Measurements from ENCODE around the gene RNASE1.
"Not testable (repeated sequence)": the region's sequence is repeated elsewhere in the genome, so short reads cannot be mapped to it uniquely, and the experiment has no call there.

Gene RNASE1

GRCh38 chr14:20769421-20769820, 33.2 kb downstream of the RNASE1 start:
- DNase-seq: no peak

GRCh38 chr14:20768593-20768892, 34.1 kb downstream of the RNASE1 start:
- DNase-seq: no peak

- DNase-seq: no peak
Observed at GRCh38 chr14:20760950-20761349, 41.7 kb downstream of the RNASE1 start.

- DNase-seq: not testable (repeated sequence)
Observed at GRCh38 chr14:20759465-20759864, 43.2 kb downstream of the RNASE1 start.

GRCh38 chr14:20757965-20758364, 44.7 kb downstream of the RNASE1 start:
- no peak for DNase-seq

GRCh38 chr14:20755037-20755436, 47.6 kb downstream of the RNASE1 start:
- DNase-seq: no peak

GRCh38 chr14:20754308-20754707, 48.3 kb downstream of the RNASE1 start:
- DNase-seq: no peak

GRCh38 chr14:20751963-20752562, 50.6 kb downstream of the RNASE1 start:
- DNase-seq: no peak

Data from SW 1271 (cell line).